HG02610 (cell line): ENCODE measurements around the gene TOMM6.

ENCODE experiments used
- ATAC-seq: cut with Tn5 transposase; IDR thresholded peaks from one replicate; pipeline ENCODE4 v1.9.1; 2021; ENCODE audit warnings: mild to moderate bottlenecking, moderate library complexity; ENCODE audit not compliant: unreplicated experiment

Gene TOMM6

DNA sequence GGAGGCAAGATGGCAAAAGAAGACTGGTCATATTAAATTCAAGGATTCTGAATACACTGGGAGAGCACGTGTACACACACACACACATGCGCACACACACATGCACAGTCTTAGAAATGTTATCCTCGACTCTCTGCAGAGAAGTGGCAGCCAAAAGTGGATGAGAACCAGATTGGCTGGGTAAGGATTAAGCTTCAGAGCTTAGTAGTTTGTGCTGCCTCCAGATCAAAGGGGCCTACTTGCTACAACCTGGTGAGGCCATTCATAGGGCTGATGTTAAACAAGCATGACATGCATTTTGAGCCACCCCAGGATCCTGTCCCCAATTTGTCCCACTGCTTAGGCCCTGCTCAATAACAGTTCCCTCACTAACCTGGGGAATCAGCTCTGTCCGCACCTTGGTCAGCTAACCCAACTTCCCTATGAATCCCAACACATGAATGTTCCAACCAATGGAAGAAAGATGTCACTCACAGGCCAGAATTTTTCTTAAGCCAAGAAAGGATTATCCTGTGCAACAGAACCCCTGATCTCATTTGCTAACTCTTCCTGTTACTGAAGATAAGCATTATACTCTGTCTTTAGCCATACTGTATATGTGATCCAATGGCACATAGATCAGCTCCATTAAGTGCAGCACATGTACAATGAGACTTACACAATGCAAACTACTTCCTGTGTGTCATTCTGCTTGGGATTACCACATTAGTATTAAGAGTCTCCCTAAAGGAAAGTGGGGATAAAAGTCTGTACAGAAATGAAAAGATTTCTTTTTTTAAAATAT, 31.0 kb downstream of the TOMM6 start:
- ATAC-seq, result no peak

DNA sequence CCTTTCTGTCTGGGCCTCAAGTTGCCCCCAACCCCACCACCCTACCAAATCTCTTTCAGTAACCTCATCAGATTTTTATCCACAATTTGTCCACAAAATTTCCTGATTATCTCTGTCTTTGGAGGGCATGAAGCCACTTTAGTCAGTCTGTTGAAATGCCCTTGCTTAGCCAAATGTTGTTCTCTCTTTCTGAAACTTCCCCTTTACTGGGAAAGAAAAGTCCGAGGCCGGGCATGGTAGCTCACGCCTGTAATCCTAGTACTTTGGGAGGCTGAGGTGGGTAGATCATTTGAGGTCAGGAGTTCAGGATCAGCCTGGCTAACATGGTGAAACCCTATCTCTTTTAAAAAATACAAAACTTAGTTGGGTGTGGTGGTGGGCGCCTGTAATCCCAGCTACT, 33.8 kb downstream of the TOMM6 start:
- ATAC-seq, result no peak

DNA sequence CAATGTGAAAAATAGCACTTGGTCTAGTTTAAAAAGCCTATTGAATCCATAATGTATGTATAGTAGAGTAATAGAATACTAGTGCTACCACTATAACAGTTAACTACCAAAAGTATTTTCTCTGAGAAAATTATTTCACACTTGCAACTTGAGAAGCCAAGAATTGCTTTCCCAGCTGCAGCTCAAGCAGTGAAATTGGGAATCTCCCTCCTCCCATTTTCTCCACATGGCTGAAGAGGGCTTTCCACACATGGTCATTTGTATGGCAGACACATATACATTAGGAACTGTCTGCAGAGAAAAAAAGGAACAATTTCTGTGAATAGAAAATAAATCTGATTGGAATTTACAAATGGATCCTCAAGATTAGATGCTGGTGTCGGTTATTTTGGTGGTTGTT, 34.5 kb downstream of the TOMM6 start:
- ATAC-seq, result no peak

DNA sequence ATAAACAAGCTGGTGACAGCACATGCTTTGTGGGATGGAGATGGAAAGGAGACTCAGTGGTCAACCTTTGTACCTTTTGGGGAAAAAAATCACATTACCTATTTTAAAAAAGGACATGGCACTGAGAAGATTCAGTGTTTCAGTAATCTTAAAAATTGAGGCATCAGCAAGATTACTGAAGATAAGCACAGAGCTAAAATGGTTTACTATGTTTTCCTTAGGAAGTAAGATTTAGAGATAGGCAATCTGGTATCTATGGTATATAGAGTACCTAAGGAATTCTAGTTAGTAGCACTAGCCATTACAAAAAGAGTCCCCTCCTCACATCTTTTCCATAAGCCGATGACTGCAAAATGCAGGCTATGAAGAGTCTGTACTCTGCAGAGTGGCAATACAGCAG, 35.7 kb downstream of the TOMM6 start:
- ATAC-seq, result no peak

DNA sequence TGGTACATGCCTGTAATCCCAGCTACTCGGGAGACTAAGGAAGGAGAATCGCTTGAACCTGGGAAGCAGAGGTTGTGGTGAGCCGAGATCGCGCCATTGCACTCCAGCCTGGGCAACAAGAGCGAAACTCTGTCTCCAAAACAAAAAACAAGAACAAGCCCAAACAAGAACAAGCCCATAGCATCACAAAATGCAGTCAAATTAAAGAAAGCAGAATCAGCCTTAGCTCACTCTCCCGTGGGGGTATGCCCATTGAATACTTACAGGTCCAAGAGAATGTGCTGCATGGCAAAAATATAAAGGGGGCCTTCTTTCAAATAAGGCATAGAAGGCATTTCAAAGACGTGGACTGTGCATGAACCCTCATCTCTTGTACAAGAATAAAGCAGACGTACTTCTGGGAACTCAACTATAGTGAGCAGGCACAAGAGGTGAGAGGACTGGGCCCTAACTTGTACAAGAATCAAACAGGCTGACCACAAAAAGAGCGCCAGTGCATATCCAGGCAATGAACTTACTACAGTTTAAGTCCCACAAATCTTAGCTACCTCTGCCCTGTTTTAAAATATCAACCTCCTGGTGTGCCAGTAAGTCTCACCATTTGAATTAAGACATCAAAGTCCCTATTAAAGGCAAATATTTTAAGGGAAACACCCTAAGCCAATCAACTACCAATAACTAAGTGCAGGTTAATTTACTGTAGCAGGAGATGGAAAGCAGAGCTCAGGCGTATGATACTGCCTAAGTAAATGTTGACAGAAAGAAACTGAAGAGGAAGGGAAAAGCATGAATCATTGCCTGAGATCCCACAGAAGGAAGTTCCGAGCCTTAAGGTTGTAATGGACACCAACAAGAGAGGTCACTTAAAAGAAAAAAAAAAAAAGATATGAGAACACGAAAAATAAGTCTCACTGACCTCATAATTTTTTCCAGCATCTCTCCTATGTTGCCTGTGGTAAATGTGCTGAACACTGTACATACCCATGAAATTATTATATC, 37.4 kb downstream of the TOMM6 start:
- no peak for ATAC-seq

DNA sequence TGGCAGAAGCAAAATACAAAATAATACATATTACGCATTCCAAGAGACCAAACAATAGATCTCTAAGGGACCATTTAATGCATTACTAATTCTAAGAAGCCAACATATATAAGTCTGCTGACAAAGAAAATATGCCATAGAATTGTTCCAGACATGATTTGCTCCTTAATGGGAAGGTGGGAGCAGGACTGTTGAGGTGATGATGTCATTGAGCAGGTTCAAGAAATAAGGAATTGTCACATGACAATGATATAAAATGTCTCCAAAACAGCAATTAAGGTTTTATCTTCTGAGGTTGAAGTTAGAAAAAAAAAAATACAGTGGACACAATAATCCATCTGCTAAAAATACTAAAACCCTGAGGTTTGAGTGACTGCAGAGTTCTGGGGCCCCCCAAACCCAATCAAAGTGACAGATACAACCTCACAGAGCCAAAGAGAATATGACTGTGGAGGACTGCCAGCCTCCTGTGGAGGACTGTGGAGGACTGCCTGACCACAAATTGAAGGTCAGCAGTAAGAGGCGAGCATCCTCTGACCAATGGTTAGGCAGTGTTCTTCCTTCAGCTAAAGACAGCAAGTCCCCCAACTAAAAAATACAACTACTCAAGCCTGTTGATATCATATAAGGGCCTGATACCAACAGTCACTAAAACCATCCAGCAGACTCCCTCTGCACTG, 39.0 kb downstream of the TOMM6 start:
- ATAC-seq, result no peak

DNA sequence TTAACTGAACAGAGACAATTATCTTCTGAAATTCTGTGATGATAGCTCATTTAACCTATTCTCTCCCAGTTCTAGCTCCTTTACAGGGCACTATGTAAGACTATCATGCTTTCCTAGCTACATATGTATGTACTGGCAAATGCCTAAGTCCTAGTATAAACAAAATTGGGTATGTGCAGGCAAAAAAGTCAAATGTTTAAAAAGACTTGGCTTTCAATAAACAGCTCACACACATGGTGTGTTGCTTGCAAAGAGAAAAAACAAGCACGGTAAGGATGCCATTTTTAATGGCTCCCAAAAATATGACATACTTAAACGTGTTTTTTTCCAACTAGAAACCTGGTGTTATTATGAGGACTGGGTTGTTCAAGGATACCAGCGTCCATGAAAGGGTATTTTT, 44.8 kb downstream of the TOMM6 start:
- no peak for ATAC-seq

DNA sequence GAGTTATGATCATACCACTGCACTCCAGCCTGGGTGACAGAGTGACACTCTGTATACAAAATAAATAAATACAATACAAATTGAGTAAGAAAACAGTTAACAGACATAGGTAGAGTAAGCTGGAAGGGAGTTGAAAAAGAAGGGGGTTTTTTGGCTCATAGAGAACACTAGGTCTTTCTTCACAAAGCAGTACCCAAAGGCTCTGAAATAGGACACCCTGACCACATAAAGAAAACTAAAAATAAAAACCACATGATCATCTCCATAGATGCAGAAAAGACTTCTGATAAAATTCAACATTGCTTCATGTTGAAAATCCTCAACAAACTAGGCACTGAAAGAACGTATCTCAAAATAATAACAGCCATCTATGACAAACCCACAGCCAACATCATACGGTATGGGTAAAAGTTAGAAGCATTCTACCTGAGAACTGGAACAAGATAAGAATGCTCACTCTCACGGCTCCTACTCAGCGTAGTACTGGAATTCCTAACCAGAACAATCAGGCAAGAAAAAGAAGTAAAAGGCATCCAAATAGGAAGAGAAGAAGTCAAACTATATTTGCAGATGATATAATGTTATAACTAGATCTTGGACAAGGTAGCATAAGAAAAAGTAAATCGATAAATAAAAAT, 48.6 kb downstream of the TOMM6 start:
- no peak for ATAC-seq

DNA sequence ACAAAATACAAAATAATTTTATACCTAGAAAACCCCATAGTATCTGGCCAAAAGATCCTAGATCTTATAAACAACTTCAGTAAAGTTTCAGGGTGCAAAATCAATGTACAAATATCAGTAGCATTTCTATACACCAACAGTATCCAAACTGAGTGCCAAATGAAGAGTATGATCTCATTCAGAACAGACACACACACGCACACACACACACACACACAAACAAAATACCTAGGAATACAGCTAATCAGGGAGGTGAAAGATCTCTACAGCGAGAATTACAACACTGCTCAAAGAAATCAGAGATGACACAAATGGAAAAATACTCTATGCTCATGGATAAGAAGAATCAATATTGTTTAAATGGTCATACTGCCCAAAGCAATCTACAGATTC, 49.2 kb downstream of the TOMM6 start:
- no peak for ATAC-seq
